ENCODE measurements around the gene CHCHD6. TPM values are rescaled to one million over a fixed set of nuclear protein-coding genes. Genes with fewer than 3 reads are reported as not detected.

Gene CHCHD6
- total and polyA plus RNA-seq, 12 donors: 5.2 to 27.0 (median 10.2) TPM

DNA sequence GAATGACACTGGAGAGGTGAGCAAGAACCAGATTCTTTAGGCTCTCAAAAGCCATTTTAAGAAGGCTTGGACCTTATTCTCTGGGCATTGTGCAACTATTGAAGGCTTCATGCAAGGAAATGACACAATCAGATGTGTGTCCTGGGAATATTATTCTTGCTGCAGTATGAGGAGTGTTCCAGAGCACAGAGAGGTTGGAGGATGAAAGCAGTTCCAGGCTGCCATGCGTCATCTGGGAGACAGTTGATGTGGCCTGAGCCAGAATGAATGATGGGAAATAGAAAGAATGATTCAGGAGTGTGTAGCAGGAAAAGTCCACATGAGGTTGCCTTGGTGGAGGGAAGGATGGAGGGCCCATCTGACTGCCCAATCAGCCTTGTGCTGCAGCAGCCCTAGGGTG lies 123.1 kb downstream of the CHCHD6 start:
- peak overlapping the region in 9 of 10 donors; percentile 25 to 76 (median 54) for H3K27ac ChIP-seq
- DNase-seq: peak; percentile 23 to 32
- intact Hi-C loops (cut with DNase I): no loop called here

DNA sequence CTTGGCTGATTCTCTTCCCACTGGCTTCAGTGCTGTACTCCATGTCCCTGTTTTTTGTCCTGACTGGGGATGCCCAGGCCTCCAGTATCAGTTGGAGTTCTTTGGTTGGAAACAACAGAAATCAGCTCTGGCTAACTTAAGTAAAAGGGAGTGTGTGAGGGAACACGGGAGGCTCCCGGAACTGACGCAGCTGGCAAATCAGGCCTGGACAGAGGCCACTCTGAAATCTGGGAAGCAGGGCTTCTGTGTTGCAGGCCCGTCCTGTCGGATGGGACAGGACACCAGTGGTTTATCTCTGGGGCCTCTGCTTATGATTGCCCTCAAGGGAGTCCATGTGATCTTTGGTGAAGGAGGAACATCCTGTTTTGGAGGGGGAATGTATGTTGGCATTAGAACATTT lies 124.3 kb downstream of the CHCHD6 start:
- intact Hi-C loops (cut with DNase I): no loop called here
- ATAC-seq (peak; percentile 42 to 83 (median 77)), DNase-seq (peak; percentile 56 to 57)
- Histone ChIP-seq H3K4me1 (peaks cover 0 to 24% (median 7%) of the 10 kb centered on the region in 9 donors), H3K36me3 (no peaks in the 10 kb centered on the region), H3K27ac (peak overlapping the region; percentile 11 to 76 (median 54)), H3K9me3 (no peaks in the 10 kb centered on the region), H3K4me3 (no peak overlapping the region), H3K27me3 (no peaks in the 10 kb centered on the region)
- TF ChIP-seq, protein P1, sequence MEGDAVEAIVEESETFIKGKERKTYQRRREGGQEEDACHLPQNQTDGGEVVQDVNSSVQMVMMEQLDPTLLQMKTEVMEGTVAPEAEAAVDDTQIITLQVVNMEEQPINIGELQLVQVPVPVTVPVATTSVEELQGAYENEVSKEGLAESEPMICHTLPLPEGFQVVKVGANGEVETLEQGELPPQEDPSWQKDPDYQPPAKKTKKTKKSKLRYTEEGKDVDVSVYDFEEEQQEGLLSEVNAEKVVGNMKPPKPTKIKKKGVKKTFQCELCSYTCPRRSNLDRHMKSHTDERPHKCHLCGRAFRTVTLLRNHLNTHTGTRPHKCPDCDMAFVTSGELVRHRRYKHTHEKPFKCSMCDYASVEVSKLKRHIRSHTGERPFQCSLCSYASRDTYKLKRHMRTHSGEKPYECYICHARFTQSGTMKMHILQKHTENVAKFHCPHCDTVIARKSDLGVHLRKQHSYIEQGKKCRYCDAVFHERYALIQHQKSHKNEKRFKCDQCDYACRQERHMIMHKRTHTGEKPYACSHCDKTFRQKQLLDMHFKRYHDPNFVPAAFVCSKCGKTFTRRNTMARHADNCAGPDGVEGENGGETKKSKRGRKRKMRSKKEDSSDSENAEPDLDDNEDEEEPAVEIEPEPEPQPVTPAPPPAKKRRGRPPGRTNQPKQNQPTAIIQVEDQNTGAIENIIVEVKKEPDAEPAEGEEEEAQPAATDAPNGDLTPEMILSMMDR (IDR thresholded peaks at IDR 0.05): no peak
- 64 to 66% methylated on average over 5 of the region's 5 CpGs for WGBS, 2 donors

More for the DNA sequence above, 123.1 kb downstream of the CHCHD6 start:
- TF ChIP-seq, protein P1 (IDR thresholded peaks at IDR 0.05): no peak
- peak; percentile 72 to 92 (median 86) for ATAC-seq
- WGBS, 2 donors: 62 to 68% methylated on average over 1 of the region's 1 CpG
- H3K4me3 ChIP-seq: no peak overlapping the region
- peaks cover 0 to 4% (median 0%) of the 10 kb centered on the region in 11 donors for H3K9me3 ChIP-seq
- peaks cover 0 to 24% (median 7%) of the 10 kb centered on the region in 9 donors for H3K4me1 ChIP-seq
- no peaks in the 10 kb centered on the region for H3K36me3 ChIP-seq
- H3K27me3 ChIP-seq: no peaks in the 10 kb centered on the region

DNA sequence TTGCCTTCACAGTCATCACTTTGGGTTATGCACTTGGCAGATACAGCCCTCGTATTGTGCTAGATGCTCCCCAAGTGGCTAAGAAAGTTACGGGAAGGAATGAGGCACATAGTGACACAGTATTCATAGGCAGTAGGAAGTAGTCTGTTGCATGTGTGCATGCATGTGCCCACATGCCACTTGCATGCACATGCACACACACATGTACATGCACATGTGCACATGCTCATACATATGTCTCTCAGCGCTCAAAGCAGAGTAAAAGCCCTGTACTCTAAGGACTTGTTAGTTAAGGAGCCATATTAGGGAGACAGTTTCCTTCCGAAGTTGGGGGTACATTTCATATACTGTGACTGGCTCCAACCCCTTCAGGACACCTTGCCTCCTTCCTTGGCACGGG lies 128.9 kb downstream of the CHCHD6 start:
- H3K36me3 ChIP-seq: no peaks in the 10 kb centered on the region
- no peak for ATAC-seq
- H3K4me1 ChIP-seq: peaks cover 0 to 17% (median under 1%) of the 10 kb centered on the region in 9 donors
- H3K27ac ChIP-seq: no peak overlapping the region
- no peaks in the 10 kb centered on the region for H3K27me3 ChIP-seq
- intact Hi-C loops (cut with DNase I): no loop called here
- TF ChIP-seq, protein P1 (IDR thresholded peaks at IDR 0.05): no peak
- no peaks in the 10 kb centered on the region for H3K9me3 ChIP-seq
- no peak for DNase-seq
- no peak overlapping the region for H3K4me3 ChIP-seq
- 95 to 97% methylated on average over 5 of the region's 5 CpGs for WGBS, 2 donors

DNA sequence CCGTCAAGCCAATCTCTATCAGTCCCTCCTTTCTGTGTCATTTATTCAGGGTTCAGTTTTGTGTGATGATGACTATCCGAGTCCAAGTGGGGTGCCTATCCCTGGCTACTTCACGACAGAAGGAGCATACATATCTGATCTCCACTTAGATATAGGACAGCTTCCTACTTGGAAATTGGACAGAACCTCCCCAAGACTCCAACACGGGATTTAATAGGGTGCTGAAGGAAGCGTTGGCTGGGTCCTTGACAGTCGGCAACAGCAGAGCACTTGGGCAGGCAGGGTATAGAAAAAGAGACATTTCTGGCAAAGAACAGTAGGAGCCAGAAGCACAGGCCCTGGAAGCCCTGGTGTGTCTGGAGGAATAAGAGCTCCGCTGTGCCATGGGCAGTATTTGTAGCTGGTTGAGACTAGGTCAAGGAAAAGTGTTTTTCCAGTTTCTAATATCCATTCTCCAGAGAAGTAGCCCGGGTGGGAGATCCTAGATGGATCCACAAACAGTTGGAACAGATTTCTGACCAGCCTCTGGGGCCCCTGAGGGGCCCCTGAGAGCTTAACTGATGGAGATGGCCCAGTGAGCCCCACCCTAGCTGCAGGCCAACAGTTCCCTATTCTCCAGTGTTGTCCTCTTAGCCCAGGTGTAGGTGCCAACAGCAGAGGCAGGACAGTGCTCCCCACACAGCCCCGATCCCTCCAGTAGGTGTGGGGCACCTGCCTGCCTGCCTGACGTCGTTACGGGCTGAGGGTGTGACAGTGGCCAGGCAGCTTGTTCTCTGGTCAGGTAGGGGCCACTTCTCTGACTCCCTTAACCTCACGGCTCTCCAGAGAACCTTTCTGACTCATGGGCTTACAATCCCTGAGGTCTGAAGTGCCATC lies 130.8 kb downstream of the CHCHD6 start:
- TF ChIP-seq, protein P1 (IDR thresholded peaks at IDR 0.05): no peak
- intact Hi-C loops (cut with DNase I): no loop called here
- H3K4me3 ChIP-seq: no peak overlapping the region
- H3K9me3 ChIP-seq: no peaks in the 10 kb centered on the region
- ATAC-seq (peak in 2 of 8 donors; percentile 9 to 12), DNase-seq (no peak)
- 92 to 93% methylated on average over 13 of the region's 13 CpGs for WGBS, 2 donors
- no peak overlapping the region for H3K27ac ChIP-seq
- no peaks in the 10 kb centered on the region for H3K36me3 ChIP-seq
- no peaks in the 10 kb centered on the region for H3K27me3 ChIP-seq
- H3K4me1 ChIP-seq: peaks cover 0 to 7% (median 0%) of the 10 kb centered on the region in 9 donors

All from heart right ventricle (tissue), 16 donors.